A172 (cell line): ENCODE data around the gene RAPGEF2. TPM values are rescaled to one million over a fixed set of nuclear protein-coding genes. Genes with fewer than 3 reads are reported as not detected.

Source experiments
- DNase-seq: peaks from one replicate; pipeline ENCODE4 v3.0.0-alpha.2; 2015; ENCODE audit warnings: low spot score
- total RNA-seq: library from RNA; depleted of rRNA; stranded (reverse); fragments of >200 nt; shearing (Covaris generic); gene quantifications from 2 replicates; pipeline ENCODE4 v1.2.3, GENCODE V29; 2014

The RAPGEF2 gene
- total RNA-seq, 1 experiment from 2014 or later, result 30.0 TPM

DNA sequence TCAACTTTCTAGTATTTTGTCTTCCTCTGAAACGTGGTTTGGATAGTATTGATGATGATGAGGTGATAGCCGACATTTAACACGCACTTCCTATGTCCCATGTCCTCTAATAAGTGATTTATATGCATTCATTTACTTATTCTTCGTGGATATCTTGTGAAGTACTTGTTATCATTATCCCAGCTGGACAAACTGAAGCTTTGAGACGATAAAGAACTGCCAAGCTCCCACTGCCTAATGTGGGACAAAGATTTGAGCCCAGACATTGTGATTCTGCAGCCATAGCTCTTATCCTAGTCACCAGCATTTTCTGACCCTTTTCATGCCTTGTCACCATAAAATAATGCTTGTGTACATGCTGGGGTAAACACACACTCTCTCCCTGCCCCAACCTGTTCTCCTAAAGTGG, 92.5 kb downstream of the RAPGEF2 start:
- DNase-seq, result no peak

DNA sequence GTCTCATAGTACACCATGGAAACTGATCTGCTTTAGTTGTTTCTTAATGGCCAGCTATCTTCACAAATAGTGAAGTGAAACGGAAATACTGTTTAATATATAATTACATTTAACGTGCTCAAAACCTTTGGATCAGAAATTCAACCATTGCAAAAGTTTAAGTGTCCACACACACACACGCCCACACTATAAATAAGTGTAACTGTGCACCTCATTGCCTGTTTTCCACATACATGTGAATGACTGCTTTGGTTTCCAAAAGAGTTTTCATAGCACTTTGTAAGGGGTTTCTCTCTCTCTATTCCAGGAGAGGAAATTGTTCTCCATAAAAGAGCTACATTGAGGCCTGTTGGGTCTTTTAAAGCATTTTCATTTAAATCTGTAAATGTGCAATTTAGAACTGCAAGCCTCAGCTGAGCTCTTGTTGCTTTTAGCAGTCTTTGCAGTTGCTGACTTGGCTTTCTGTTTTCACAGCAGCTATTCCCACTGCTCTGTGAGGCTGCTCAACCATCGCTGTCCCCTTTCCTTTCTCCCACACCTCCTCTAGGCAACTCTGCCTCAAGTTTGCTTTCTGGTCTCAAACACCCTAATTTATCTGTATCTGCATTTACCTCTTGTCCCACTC, 94.5 kb downstream of the RAPGEF2 start:
- no peak for DNase-seq

DNA sequence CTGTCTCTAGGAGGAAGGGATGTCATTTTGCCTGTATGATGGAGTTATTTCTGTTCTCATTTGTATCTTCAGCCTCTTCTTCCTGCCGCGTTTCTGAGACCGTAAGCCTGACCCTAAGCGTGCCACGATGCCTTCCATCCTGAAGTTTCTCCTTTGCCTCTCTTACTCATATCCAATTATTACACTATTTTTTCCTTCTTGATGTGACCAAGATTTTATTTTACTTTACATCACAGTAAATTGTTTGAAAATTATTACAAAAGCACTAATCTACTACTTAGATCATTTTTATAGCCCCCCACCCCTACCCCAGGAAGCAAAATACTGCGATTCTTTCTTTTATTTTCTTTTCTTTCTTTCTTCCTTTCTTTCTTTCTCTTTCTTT, 95.0 kb downstream of the RAPGEF2 start:
- no peak for DNase-seq

DNA sequence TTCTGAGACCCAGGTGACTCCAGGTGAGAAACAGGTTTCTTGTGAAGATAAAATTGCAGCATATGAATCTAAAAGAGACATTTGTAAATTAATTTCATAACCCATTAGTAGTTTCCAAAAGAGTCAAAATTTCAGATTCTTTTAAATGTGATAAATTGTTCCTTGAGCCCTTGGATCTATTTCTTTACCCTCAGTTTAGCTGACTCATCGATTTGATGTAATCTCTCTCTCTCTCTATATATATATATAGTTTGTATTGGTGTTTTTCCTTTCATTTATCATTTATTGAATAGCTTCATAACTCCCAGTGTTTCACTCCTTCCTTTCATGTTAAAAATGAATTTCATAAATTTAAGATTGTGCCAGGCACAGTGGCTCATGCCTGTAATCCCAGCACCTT, 96.9 kb downstream of the RAPGEF2 start:
- DNase-seq, result no peak

DNA sequence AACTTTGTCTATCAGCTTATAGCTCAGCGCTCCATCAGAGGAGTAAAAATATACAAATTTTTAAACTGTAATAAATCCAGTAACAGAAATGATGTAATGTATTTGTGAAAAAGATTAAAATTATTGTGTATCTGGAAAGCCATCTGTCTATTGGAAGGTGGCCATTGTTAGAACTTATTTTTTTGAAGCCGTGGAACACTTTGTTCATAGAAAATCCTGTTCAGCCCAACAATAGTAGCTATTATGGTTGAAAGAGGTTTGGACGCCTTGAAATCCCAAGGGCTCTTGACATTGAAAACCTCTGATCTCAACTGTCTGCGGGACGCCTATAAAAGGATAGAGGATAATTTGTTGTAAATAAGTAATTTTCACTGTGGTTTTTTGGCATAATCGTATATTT, 98.3 kb downstream of the RAPGEF2 start:
- no peak for DNase-seq

DNA sequence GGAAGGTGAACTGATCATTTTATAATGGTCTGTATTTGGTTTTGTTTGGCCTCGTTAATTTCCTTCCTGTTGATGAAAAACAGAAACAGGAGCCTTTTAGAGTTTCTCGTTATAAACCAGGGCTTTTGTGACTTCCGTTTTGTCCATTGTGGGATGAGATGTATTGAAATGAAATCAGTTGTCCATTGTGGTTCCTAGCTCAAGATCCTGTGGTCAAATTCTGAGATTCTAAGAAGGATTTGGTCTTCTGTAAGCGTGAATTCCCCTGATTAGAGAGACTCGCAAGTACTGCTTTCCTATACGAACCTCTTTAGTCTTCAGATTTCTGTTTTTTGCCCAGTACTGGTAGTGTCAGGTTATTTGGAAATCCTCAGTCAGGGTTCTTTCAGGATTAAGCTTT, 101.7 kb downstream of the RAPGEF2 start:
- DNase-seq, result no peak

DNA sequence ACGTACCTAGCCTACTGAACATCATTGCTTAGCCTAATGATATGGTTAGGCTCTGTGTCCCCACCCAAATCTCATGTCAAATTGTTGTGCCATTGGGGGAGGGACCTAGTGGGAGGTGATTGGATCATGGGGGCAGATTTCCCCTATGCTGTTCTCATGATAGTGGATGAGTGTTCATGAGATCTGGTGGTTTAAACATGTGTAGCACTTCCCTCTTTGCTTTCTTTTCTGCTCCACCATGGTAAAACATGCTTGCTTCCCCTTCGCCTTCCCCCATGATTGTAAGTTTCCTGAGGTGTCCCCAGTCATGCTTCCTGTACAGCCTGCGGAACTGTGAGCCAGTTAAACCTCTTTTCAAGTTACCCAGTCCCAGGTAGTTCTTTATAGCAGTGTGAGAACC, 102.6 kb downstream of the RAPGEF2 start:
- DNase-seq, result no peak

DNA sequence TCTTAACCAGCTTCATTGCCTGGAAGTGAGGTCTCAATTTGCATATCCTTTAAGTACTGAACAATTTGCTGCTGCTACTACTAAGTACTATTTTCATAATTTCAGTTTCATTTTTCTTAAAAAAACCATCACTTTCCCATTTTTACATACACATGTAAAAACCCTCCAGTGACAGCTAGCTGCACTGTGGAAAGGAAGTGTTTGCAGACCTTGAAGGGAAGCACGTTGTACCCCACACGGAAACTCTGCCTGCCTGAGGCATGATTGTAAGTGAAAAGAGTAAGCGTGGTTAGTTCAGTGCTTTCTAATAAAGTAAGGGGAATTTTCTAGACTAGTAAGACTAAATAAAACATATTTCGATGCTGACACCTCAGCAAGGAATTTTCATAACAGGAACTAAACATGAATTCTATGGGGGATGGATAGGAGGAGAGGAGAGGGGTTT, 103.6 kb downstream of the RAPGEF2 start:
- DNase-seq, result no peak

DNA sequence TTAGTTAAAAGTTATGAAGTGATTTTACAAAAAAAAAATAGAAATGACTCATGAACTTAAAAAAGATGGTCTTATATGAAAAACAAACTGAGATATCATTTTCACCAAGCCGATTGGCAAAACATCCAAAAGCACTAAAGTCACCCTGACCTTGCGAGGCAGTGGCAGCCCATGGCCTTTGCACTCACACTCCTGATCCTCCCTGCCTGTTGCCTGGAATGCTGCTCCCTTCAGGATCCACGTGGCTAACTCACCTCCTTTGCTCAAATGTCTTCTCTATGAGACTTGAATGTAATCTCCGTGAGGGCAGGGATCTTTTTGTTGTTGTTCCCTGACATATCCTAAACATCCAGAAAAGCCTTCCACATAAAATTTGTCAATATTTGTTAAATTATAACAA, 106.4 kb downstream of the RAPGEF2 start:
- DNase-seq, result no peak

DNA sequence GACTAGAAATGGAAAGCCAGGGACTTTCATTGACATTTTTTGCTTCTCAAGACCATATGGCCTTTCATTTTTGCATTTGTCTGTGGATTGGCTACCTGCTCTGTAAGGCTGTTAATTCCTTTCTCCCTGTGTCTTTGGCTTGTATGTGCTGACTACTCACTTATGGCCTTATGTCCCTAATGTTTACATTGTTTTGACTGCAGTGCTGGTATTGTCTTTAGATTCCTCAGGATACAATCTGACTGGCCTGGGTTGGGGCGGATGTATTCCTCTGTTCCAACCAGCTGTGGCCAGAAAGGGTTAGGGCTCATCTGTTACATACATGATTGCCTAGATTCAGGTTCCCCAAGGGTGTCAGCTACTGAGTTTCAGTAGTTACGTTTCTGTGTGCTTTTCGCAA, 108.1 kb downstream of the RAPGEF2 start:
- no peak for DNase-seq

DNA sequence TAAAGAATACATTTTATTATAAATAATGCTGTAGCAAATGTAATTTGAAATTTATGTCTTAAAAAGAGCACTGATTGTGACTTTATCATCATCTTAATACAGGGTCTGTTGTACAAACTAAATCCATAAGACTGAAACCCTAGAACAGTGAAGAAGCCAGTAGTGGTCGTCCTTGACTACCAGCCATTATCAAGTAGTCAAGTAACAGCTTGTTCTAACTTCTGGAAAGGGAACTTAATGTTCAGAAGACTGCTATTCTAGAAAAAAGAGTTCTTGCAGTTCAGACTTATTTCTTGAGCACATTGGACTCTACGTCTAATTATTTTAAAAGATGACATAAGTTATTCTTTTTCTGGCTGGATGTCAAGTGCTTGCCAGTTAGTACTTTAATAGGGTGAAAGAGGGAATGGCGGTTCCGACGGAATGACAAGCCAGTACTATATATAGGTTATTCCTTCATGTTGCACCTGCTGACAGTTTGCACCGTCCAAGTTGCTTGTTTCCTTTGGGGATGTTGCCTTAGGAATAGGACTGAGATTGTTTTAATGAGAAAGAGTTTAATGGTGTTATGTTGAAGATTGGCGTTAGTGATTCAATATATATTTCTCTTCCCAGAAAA, 109.9 kb downstream of the RAPGEF2 start:
- no peak for DNase-seq

DNA sequence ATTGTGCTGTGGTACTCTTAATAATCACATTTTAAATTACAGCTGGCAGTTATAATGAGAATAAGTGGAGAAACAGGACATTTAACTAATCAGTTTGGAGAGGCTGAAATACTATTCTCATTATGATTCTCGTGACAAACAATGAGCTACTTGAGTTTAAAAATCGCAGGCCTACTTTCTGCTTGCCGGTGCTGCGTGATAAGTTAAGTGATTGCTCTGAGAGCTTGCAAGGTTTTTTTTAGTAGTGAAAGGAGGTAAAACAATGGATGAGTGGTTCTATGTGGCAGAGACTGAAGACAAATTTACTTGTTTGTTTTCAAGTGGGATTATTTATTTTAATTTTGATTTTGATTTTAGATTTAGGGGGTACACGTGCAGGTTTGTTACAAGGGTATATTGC, 114.0 kb downstream of the RAPGEF2 start:
- no peak for DNase-seq

DNA sequence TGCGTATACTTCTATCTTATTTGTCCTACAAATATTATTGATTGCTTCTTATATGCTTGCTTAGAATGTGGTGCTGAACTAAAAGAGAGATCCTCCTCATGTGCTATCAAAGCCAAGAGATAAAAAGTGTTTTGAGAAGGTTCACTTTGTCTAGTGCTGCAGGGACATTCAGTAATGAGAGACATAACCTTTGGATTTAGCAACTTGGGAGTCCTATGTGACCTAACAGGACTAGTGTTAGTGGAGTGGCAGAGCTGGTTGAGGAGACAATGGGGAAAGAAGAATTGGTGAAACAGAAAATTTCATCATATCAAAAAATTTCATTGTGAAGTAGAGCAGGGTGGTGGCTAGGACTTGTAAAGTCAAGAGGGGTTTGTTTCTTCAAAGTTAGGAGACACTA, 117.0 kb downstream of the RAPGEF2 start:
- no peak for DNase-seq

DNA sequence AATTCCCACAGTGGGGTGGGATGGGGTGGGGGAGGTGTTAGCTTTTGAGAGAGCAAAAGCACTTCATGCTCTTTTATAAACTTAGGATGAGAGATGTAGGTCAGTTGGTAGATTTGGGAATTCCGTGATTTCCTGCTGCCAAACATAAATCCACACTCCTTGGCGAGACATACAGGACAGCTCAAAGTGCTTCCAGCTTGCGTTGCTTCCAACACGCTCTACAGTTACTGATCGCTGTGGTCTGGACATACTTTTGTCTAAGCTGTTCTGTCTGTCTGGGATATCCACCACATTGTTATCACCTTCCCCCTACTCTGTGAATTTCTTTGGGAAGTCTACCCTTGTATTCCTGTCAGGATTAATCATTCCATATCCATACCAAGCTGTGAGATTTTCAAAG, 117.5 kb downstream of the RAPGEF2 start:
- no peak for DNase-seq

DNA sequence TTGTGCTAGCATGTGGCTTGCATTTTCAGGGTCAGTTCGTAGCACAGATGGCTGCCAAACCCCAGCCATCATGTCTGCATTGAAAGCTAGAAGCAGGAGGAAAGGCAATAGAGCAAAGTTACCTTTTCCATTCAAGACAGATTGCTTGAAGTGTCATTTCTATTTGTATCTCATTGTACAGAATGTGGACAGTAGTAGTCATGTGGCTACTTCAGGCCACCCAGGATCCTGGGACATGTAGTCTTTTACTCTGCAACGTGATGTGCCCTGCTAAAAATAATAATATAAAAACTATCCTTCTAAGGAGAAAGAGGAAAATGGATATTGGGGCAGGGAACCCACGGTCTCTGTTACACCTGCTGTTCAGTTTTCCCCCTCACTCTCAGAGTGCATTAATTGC, 118.4 kb downstream of the RAPGEF2 start:
- no peak for DNase-seq

DNA sequence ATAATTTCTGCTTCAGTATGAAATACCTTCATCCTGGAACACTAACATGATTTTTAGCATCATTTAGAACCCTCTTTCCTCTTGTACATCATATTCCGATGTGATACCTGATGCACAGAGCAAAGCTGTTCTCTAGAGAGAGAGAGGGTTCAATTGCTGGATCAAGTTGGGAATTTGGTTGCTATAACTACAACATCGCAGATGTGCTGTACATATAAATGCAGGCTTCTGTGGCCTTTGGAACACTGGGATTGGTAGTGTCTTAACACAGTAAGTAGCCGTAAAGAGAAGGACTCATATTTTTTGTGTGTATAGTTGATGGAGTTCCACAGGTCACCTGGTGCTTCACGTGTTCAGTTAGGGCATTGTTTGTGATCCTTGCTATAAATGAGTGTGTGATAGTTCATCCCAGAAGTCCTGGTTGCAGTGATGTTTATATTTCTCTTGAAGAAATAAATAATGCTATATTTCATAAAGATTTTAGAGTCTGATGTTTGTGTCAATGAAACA, 119.2 kb downstream of the RAPGEF2 start:
- DNase-seq, result no peak

DNA sequence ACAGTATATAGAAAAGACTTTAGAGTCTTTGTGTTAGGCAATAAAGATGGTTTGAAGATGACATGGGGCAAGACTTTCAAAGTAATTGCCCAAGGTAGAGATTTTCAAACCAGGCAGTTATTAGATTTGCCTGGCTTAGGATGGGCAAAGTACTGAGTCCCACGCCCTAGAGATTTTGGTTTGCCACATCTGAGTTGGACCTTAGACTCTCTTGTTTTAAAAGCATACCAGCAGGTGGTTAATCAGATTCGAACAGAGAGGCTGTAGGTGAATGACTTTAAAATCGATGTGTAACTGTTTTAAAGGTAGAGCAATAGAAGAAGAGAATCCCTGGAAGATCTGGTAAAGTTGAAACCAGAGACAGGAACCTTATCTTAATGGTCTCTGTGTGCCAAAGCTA, 121.5 kb downstream of the RAPGEF2 start:
- no peak for DNase-seq

DNA sequence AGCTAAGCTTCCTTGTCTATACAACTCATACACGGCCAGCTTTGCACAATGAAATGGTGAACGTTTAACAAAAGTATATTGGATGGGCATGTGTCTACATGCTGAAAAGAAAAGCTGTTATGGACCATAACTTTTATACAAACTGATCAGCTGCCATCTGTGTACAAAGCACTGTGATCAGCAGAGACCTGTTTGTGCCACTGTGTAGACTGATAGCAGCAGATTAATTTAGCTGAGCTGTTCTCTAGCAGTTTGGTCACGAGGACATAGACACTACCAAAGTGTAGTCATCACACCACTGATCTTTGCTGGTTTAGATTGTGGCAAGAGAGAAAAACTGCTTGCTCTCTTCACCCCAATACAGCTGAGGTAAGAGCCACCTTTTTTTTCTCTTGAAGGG, 124.5 kb downstream of the RAPGEF2 start:
- peak; percentile 15 for DNase-seq

DNA sequence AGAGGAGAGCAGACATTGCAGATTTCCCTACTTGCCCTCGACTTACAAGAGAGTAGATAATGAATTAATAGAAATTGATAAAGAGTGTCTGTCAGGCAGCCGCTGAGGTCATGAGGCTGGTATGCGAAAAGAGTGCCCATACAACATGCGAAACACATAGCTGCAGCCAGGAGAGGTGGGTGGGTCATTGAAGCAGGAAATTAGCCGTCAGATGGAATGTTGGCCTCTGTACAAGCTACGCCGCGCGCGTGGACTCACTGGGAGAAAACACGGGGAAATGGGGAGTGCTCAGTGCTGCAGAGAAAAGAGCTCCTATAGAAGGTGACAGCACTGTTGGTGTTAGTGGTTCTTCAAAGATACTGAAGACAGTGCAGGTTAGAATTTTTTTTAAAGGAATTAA, 125.1 kb downstream of the RAPGEF2 start:
- peak; percentile 73 for DNase-seq

DNA sequence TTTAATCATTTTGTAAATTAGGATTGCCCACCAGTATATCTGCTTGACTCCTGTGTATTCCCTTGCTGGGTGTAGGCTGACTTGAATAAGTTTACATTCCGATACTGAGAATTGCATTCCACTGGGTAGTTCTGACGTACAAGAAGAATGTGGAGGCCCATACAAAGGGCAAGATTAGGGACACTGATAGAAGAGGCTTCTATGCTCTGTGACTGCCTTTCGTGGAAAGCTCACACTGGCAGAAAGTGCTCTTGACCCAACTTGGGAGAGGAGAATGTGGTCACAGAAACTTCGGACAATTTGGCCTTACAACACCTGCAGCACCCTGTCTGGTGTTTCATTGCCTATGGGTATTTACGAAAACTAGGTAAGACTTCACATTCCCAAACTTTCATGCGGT, 126.3 kb downstream of the RAPGEF2 start:
- peak; percentile 63 for DNase-seq

DNA sequence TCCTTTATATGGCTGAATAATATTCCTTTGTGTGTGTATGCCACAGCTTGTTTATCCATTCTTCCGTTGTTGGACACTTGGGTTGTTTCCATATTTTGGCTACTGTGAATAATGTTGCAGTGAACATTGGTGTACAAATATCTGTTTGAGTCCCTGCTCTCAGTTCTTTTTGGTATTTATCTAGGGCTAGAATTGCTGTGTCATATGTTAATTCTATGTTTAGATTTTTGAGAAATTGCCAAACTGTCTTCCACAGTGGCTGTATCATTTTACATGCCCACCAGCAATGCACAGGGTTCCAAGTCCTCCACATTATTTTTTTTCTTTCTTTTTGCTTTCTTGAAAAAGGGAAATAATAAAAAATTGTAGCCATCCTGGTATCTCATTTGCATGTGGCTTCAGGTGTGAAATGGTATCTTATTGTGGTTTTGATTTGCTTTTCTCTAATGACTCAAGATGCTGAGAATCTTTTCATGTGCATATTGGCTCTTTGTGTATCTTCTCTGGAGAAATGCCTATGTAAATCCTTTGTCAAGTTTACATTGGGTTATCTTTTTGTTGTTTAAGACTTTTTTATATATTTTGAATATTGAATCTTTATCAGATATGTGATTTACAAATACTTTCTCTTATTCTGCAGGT, 129.7 kb downstream of the RAPGEF2 start:
- no peak for DNase-seq

DNA sequence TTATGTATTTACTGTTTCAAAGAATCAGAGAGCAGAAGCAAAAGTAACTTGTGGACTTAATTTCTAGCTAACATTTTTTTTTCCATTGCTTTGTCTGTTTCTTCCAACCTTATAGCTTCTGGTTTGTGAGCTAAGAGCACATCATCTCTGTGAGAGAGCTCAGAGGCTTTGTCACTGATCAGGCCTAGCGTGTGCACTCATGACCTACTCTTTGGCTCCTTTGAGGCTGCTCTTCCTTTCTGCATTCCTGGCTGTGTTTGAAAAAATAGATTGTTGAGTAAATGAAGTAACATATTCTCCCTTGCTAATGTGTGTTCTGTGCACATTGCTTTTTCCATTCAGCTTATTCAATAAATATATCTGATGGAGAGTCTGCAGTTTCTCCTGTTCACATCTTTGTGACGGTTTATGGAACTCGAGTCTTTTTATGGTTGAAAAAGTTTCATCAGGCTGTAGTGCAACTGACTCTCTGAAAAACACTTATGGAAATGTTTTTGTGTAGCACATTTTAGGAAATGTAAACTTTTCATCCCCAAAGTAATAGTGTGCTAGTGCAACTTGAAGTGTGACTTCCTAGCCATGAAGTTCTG, 133.0 kb downstream of the RAPGEF2 start:
- no peak for DNase-seq

DNA sequence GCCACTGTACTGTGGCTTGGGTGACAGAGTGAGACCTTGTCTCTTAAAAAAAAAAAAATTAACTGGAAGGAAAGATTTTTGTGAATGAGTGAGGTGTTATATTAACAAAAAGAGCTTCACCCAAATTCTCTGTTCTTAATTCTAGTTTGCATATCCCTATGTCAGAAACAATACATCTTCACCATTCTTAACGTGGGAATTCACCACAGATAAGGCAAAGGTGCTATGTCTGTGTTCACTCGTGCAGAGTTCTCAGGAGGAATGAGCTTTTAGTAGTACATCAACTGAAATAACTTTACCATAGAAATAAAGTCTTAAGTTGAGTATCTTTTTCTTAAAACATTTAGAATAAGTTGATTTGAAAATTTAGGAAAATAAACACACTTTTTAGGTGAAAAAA, 135.1 kb downstream of the RAPGEF2 start:
- no peak for DNase-seq
